GM21717 (cell line): Measurements from ENCODE around the gene SH2D4B.

Experiments
- ATAC-seq: cut with Tn5 transposase; IDR thresholded peaks from one replicate; pipeline ENCODE4 v1.9.1; 2021; ENCODE audit warnings: mild to moderate bottlenecking, moderate library complexity; ENCODE audit not compliant: unreplicated experiment

Gene SH2D4B

GRCh38 chr10:80622153-80622552 lies 84.5 kb downstream of the SH2D4B start:
- no peak for ATAC-seq

- no peak for ATAC-seq
Observed at GRCh38 chr10:80630324-80630723, 92.6 kb downstream of the SH2D4B start.

GRCh38 chr10:80632742-80633141 lies 95.0 kb downstream of the SH2D4B start:
- ATAC-seq, result no peak

GRCh38 chr10:80633383-80633860 lies 95.7 kb downstream of the SH2D4B start:
- ATAC-seq, result no peak

GRCh38 chr10:80633910-80634309 lies 96.2 kb downstream of the SH2D4B start:
- no peak for ATAC-seq

GRCh38 chr10:80642661-80643060 lies 105.0 kb downstream of the SH2D4B start:
- no peak for ATAC-seq

- ATAC-seq, result no peak
Observed at GRCh38 chr10:80646366-80646765, 108.7 kb downstream of the SH2D4B start.

- no peak for ATAC-seq
Observed at GRCh38 chr10:80647173-80647833, 109.6 kb downstream of the SH2D4B start.

GRCh38 chr10:80648106-80648505 lies 110.4 kb downstream of the SH2D4B start:
- no peak for ATAC-seq

GRCh38 chr10:80649183-80649582 lies 111.5 kb downstream of the SH2D4B start:
- no peak for ATAC-seq

- ATAC-seq, result no peak
Observed at GRCh38 chr10:80655898-80656297, 118.2 kb downstream of the SH2D4B start.

- ATAC-seq, result no peak
Observed at GRCh38 chr10:80658068-80658467, 120.4 kb downstream of the SH2D4B start.

GRCh38 chr10:80659289-80659688 lies 121.6 kb downstream of the SH2D4B start:
- no peak for ATAC-seq

- ATAC-seq, result no peak
Observed at GRCh38 chr10:80660266-80660665, 122.6 kb downstream of the SH2D4B start.

- no peak for ATAC-seq
Observed at GRCh38 chr10:80660736-80661135, 123.0 kb downstream of the SH2D4B start.

GRCh38 chr10:80661526-80661925 lies 123.8 kb downstream of the SH2D4B start:
- ATAC-seq, result no peak

- peak; percentile 82 for ATAC-seq
Observed at GRCh38 chr10:80662429-80663261, 124.9 kb downstream of the SH2D4B start.

GRCh38 chr10:80664071-80664680 lies 126.5 kb downstream of the SH2D4B start:
- no peak for ATAC-seq

GRCh38 chr10:80669485-80669884 lies 131.8 kb downstream of the SH2D4B start:
- no peak for ATAC-seq

GRCh38 chr10:80670774-80671173 lies 133.1 kb downstream of the SH2D4B start:
- no peak for ATAC-seq

- no peak for ATAC-seq
Observed at GRCh38 chr10:80671847-80672246, 134.1 kb downstream of the SH2D4B start.

GRCh38 chr10:80672613-80673012 lies 134.9 kb downstream of the SH2D4B start:
- no peak for ATAC-seq
